ENCODE data around the gene ARVCF.

DNA sequence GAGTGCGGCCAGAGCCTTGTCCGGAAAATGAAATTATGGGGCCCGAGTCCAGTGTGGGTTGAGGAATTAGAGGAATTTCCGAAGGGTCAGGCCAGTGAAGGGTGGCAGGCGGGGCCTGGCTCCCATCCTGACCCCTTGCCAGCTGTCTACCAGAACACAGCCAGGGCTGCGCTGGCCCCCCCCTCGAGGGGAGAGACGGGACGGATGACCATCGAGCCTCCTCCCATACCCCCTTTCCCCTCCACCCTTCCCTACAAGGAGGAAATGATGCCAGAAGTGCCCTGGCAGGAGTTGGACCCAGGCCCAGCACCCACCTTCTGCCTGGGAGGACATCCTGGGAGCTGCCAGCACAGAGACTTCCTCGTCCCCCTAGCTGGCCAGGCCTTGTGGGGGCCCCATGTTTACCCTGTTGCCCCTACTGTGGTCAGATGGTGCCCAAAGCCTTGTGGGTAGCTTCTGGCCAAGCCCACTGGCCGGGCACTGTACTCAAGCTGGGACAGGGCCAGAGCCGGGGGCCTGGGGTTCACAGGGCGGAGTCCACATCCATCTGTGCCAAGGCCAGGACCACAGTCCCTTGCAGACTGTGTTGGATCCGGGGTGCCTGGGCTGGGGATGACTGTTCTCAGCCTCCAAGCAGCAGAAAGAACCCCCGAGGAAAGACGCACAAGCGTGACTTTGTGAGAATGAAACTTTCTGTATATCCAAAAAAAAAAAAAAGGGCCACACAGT lies 20.8 kb downstream of the ARVCF start:
- TF ChIP-seq POLR2AphosphoS5 (IDR thresholded peaks at IDR 0.05; ENCODE audit: low read depth, low read length) (no peak), JUN (IDR thresholded peaks at IDR 0.05; ENCODE audit: low read depth, low read length) (no peak), POLR2A (IDR thresholded peaks at IDR 0.05; ENCODE audit: control extremely low read depth in 1 of 2, low read depth in 2 of 2, low read length in 2 of 2) (no peak), TEAD4 (IDR thresholded peaks at IDR 0.05; ENCODE audit: low read depth, low read length) (no peak), RAD21 (IDR thresholded peaks at IDR 0.05 in 1 of 2, conservative IDR thresholded peaks at IDR 0.05 in 1 of 2; ENCODE audit: low read depth in 2 of 2, low read length in 2 of 2) (no peak), RNF2 (IDR thresholded peaks at IDR 0.05; ENCODE audit: borderline replicate concordance, low read depth, low read length, missing control alignments, poor library complexity, severe bottlenecking) (no peak), EZH2 (IDR thresholded peaks at IDR 0.05; ENCODE audit: low read depth, low read length, severe bottlenecking) (no peak), SP4 (IDR thresholded peaks at IDR 0.05; ENCODE audit: low read length) (no peak), TBP (IDR thresholded peaks at IDR 0.05; ENCODE audit: low read depth, low read length) (no peak), SRF (IDR thresholded peaks at IDR 0.05; ENCODE audit: low read depth, low read length) (no peak), SUZ12 (IDR thresholded peaks at IDR 0.05; ENCODE audit: low read length) (no peak)
- TF ChIP-seq, protein P1, sequence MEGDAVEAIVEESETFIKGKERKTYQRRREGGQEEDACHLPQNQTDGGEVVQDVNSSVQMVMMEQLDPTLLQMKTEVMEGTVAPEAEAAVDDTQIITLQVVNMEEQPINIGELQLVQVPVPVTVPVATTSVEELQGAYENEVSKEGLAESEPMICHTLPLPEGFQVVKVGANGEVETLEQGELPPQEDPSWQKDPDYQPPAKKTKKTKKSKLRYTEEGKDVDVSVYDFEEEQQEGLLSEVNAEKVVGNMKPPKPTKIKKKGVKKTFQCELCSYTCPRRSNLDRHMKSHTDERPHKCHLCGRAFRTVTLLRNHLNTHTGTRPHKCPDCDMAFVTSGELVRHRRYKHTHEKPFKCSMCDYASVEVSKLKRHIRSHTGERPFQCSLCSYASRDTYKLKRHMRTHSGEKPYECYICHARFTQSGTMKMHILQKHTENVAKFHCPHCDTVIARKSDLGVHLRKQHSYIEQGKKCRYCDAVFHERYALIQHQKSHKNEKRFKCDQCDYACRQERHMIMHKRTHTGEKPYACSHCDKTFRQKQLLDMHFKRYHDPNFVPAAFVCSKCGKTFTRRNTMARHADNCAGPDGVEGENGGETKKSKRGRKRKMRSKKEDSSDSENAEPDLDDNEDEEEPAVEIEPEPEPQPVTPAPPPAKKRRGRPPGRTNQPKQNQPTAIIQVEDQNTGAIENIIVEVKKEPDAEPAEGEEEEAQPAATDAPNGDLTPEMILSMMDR (IDR thresholded peaks at IDR 0.05; ENCODE audit: control extremely low read depth in 1 of 3, insufficient read depth in 1 of 3, low read depth in 1 of 3, low read length in 3 of 3): no peak
